GM18951 (cell line): ENCODE data around the gene ATP7B.
"Not testable (repeated sequence)": the region's sequence is repeated elsewhere in the genome, so short reads cannot be mapped to it uniquely, and the experiment has no call there.

Experiments
- POLR2A ChIP-seq: IDR thresholded peaks from 4 replicates; pipeline ENCODE4 v1.6.1; 2011; ENCODE audit warnings: mild to moderate bottlenecking; ENCODE audit not compliant: insufficient read length, insufficient read depth; ENCODE audit errors: extremely low read depth
- in situ Hi-C: fragments of 300-500 bp; cut with MboI; formaldehyde crosslinking; loops from one replicate; pipeline ENCODE4 v1.12.0; 2022; ENCODE audit warnings: low sequenced_read_pairs, mixed read lengths, inconsistent platforms; ENCODE audit not compliant: unreplicated experiment

Gene ATP7B

DNA sequence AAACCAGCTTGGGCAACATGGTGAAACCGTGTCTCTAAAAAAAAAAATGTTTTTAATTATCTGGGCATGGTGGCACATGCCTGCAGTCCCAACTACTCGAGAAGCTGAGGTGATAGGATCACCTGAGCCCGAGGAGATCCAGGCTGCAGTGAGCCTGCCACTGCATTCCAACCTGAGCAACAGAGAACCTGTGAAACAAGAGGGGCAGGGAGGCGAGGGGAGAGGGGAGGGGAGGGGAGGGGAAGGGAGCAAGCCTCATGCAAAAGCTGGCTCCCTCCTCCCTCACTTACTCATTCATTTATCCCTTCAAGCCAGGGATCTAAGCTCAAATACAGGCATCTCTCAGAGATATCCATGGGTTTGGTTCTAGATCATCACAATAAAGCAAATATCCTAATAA is 8.9 kb downstream of the ATP7B start:
- in situ Hi-C loops: no loop called here
- no peak for TF ChIP-seq POLR2A

DNA sequence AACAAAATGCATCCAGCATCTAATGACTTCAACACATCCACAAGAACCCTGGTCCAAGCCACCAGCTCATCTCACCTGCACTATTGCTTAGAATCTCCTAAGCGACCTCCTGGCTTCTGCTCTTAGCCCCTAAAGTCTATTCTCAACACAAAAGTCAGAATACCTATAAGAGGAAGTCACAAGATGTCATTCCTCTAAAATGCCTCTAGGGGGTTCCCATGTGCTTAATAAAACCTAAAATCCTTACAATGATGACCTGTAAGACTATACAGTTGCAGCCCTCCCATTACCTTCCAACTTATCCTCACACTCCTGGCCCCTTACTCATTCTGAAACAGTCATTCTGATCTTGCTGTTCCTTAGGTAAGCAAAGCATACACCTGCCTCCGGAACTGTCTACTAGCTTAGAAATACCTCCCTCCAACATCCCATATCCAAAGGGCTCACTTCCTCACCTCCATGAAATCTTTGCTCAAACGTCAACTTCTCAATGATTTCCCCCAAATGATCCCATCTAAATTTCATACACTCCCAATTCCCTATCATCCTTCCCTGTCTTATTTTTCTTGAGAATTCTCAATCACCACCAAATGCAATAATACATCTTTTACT is 10.0 kb downstream of the ATP7B start:
- TF ChIP-seq POLR2A: no peak
- in situ Hi-C loops: no loop called here

DNA sequence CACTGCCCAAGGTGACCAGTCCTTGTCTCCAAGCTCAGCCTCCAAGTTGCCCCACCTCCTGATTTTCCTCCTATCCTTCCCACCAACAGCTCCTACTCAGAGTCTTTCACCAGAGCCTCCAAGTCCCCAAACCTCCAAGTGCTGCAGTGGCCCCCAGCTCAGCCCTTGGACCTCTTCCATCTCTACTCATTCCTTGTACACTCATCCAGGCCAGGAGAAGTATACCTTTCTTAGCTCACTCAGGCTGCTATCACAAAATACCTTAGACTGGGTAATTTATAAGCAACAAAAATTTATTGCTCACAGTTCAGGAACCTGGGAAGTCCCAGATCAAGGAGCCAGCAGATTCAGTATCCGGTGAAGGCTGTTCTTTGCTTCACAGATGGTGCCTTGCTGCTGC is 11.3 kb downstream of the ATP7B start:
- in situ Hi-C loops: no loop called here
- TF ChIP-seq POLR2A: no peak

DNA sequence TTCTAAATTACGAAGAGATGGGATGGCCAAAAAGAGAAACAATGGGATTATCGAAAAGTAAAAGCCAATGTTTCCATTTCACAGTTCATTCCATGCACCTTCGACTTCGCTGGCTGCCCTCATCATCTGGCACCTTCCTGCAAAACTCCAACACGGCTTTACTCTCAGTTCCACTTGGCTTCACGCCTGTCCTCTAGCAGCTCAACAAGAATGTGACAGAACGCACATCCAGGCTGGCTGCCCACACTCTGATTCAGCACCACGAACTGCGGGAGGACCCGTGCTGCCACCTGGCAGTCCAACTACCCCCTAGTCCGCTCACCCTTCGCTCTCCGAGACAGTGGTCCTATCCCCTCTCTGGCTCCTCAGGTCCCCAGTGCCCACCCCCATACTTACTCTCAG is 11.7 kb downstream of the ATP7B start:
- in situ Hi-C loops: no loop called here
- TF ChIP-seq POLR2A: no peak

DNA sequence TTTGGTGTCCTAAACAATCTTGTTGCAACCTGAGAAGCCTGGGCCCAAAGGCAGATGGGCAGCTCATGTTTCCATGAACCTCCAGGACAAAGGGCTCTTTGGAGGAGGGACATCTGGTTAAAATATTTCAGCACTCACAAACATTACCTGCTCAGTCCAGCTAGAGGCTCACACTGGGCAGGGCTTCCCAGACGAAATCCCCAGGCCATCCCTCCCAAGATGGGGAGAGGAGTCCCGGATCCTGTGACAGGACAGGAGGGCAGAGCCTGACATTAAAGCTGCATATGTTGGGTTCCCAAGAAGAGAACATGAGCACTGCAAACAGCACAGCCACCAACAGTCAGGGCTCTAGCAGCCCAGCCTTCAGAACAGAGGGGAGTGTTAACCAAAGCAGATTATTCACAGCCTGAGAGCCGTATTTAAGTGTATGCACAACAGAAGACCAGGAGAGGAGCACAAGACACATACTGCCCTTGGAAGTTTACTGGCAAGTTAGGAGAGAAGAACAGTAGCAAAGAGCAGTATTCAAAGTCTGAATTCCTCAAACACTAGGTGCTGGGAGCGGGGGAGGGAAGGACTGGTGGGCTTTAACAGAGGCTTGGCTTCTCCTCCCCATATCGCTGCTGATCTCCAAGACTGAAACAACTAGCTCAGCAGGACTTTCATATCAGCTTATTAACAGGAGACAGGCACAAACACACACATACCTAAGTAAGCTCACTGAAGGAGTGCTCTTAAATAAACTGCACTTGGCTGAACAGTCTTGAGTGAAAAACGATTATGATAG is 12.3 kb downstream of the ATP7B start:
- in situ Hi-C loops: no loop called here
- TF ChIP-seq POLR2A: no peak

DNA sequence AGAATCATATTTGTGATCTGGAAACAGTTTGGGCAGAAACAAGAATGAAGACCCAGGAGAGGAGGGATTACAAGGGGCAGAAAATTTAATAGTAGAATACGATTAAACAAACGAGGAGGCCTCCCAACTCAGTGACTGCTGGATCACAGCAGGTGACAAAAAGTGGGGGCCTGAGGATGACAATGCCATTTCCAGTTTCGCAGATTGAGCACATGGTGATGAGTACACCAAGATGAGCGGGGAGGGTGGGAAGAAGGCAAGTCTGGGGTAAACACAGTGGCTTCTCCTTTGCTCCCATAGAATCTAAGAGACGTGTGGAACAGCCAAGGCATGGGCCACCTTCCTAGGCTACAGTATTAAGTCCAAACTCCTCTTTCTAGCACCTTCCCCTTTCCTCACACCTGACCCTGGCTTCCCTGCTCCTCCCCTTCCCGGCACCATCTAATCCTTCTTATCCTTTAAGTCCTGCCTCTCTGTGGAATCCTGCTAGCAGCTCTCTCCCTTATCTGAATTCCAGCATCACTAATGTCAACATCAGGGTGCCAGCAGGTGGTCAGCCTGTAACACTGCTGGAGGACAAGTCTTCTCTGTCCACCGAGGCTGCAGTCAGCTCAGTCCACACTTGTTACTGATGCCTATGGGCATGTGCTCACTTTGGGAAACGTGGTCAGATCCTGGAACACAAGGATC is 13.5 kb downstream of the ATP7B start:
- in situ Hi-C loops: no loop called here
- TF ChIP-seq POLR2A: no peak

DNA sequence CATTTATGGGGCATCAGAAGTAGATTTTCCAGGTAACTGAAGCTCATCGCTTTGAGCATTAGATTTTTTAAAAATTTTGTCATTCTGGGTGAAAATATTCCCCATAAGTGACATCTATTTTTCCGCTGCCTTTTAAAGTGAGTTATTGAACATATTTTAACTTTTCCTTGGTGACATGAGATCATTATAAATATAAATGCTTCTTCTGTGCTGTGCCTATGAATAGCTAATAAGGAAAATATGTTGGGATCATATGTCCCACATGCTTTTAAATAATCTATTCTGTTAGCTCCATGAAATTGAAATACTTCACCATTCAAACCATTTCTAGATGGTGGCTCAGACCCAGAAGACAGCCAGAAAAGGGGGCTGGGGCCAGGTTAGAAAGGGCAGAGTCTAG is 14.1 kb downstream of the ATP7B start:
- no peak for TF ChIP-seq POLR2A
- in situ Hi-C loops: no loop called here

DNA sequence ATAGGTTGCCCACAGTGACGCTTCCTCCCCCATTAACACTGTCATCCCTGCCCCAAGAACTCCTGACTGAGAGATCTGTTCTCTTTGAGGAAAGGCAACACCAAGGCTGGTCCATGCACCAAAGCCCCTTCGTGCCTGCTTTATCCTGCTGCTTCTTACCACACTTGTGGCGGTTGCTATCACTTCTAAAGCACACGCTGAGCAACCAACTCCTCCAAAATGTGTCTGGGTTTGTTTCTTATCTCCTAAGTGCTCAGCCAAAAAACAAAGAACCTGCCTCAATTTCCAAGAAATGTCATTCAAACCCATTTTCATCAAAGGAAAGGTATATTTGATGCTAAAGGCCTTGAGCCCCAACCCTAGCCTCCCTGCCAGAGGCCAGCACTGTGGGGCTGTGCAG is 14.6 kb downstream of the ATP7B start:
- TF ChIP-seq POLR2A: no peak
- in situ Hi-C loops: no loop called here

DNA sequence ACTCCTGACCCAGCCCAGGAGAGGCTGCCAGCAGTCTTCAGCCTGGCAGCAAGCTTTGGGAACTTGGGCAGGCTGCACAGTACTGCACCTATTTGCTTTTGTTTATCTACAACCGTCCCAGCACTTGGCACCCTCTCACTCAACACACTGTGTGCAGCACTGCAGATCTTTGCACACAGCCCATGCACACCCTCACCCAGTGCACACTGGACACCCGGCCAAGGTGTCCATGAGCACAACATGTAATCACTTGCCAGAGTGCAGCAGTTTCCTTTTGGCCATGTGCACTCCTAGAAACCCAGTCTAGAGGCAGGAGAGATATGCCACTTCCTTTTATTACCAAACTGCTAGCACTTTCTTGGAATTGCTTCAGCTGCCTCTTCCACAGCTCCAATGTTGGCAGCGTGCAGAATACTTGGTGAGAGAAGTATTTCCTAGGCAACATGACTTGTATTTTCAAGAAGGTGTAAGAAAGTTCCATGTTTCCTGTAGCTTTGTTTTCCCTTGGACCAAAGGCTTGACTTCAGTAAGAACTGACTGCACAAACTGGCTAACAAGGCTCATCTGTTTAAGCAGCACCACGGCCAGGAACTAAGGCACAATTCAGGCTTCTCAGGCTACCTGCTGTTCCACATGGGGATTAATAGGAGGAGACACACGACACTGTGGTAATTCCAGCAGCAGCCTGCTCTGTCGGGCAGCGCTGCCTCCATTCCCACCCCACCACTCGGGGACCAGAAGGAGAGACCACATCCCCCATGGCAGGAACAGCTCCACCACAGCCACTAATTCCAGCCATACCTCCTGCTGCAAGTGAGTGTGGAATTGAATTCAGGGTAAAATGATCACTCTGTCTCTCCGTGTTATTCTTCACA is 15.3 kb downstream of the ATP7B start:
- in situ Hi-C loops: no loop called here
- no peak for TF ChIP-seq POLR2A

DNA sequence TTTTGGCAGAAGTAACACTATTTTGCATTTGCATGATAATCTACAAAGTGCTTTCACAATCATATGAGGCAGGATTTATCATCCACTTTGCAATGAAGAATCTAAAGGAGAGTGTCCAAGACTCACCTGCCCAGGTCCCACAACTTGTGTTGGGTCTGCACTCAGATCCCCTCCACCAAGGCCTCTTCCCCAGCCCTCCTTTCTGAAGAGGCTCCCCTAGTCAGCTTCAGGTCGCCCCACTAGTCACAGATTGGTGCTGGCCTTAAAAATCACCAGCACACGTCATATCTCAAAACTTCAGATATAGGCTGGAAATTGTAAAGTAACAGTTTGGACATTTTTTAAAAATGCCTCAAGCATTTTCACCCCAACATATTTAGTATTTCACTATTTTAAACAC is 17.5 kb downstream of the ATP7B start:
- in situ Hi-C loops: no loop called here
- TF ChIP-seq POLR2A: no peak

DNA sequence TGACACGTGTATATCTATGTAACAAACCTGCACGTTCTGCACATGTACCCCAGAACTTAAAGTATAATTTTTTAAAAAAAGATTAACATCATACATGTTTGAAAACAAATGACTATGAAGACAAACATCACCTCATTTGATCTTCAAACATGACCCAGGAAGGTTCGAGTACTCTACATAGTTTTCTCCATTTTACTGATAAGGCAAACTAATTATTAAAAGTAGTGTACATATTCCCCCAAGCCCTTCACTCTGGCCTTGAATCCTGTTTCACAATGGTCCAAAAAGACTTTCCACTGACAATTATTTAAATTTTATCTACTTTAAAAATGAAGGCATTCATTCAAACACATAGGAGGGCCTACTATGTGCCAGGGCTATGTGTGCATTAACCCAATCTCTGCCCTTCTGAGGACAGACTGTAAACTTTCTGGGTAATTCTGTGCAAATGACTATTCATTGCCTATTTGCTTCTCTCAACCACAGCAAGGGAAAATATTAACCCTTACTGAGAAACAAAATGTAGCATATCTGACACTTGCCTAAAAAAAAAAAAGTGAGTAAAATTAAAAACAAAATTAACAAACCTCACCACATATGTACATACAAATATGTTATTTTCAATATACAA is 22.1 kb downstream of the ATP7B start:
- no peak for TF ChIP-seq POLR2A
- in situ Hi-C loops: no loop called here

DNA sequence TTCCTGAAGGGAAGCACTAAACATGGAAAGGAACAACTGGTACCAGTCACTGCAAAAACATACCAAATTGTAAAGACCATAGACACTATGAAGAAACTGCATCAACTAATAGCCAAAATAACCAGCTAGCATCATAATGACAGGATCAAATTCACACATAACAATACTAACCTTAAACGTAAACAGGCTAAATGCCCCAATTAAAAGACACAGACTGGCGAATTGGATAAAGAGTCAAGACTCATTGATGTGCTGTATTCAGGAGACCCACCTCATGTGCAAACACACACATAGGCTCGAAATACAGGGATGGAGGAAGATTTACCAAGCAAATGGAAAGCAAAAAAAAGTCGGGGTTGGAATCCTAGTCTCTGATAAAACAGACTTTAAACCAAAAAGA is 26.3 kb downstream of the ATP7B start:
- in situ Hi-C loops: not testable (repeated sequence)

DNA sequence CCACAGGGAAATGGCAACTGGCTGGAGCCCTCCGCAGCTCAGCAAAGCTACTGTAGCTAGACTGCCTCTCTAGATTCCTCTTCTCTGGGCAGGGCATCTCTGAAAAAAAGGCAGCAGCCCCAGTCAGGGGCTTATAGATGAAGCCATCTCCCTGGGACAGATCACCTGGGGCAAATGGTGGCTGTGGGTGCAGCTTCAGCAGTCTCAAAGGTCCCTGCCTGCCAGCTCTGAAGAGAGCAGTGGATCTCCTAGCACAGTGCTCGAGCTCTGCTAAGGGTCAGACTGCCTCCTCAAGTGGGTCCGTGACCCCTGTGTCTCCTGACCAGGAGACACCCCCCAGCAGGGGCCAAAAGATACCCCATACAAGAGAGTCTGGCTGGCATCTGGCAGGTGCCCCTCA is 28.0 kb downstream of the ATP7B start:
- in situ Hi-C loops: not testable (repeated sequence)

DNA sequence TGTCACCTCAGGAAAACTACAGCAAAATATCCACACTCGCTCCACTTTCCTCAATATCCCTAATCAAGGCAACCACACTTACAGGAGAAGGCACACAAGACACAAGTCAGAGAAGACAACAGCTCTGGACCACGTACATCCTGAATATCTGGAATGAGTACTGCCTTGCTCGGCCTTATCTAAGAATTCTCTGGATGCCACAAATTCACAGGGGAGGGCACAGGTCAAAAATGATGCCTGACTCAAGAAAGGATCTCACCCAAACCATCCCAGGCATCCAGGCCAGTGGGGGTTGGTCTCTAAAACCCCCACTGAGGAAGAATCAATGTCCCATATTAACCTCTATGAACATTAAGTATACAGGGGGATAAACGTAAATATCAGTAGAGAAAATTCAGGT is 29.9 kb downstream of the ATP7B start:
- in situ Hi-C loops: no loop called here
- TF ChIP-seq POLR2A: no peak
